ENCODE results near the gene GRIP1.

- TF ChIP-seq, protein P1, sequence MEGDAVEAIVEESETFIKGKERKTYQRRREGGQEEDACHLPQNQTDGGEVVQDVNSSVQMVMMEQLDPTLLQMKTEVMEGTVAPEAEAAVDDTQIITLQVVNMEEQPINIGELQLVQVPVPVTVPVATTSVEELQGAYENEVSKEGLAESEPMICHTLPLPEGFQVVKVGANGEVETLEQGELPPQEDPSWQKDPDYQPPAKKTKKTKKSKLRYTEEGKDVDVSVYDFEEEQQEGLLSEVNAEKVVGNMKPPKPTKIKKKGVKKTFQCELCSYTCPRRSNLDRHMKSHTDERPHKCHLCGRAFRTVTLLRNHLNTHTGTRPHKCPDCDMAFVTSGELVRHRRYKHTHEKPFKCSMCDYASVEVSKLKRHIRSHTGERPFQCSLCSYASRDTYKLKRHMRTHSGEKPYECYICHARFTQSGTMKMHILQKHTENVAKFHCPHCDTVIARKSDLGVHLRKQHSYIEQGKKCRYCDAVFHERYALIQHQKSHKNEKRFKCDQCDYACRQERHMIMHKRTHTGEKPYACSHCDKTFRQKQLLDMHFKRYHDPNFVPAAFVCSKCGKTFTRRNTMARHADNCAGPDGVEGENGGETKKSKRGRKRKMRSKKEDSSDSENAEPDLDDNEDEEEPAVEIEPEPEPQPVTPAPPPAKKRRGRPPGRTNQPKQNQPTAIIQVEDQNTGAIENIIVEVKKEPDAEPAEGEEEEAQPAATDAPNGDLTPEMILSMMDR (IDR thresholded peaks at IDR 0.05; ENCODE audit: low read depth, low read length, poor library complexity, severe bottlenecking): no peak
- no peak for TF ChIP-seq EZH2phosphoT487 (IDR thresholded peaks at IDR 0.05; ENCODE audit: borderline replicate concordance, low read length)
Measured at GRCh38 chr12:66516561-66516960, 162.3 kb downstream of the GRIP1 start.
